Measurements from ENCODE around the gene CCDC82.
"Not testable (repeated sequence)": the region's sequence is repeated elsewhere in the genome, so short reads cannot be mapped to it uniquely, and the experiment has no call there.

The CCDC82 gene

GRCh38 chr11:96389720-96390487 is at the start of gene CCDC82, which contains the start of gene JRKL:
CCDC82 (minus strand) TSS chr11:96389912; CDS start chr11:96384747, 5,165 bp downstream.
JRKL (plus strand) TSS chr11:96390013; CDS start chr11:96390650, 637 bp downstream.
- peak; percentile 96 for DNase-seq

- DNase-seq = not testable (repeated sequence)
Measured at GRCh38 chr11:96432654-96433053, 42.9 kb upstream of the CCDC82 start.

GRCh38 chr11:96430668-96431067 is 41.0 kb upstream of the CCDC82 start:
- no peak for DNase-seq

- DNase-seq = no peak
Measured at GRCh38 chr11:96424693-96425092, 35.0 kb upstream of the CCDC82 start.

- DNase-seq = no peak
Measured at GRCh38 chr11:96413408-96413807, 23.7 kb upstream of the CCDC82 start.

GRCh38 chr11:96412761-96413381 is 23.2 kb upstream of the CCDC82 start:
- no peak for DNase-seq

GRCh38 chr11:96411412-96411811 is 21.7 kb upstream of the CCDC82 start:
- not testable (repeated sequence) for DNase-seq

- no peak for DNase-seq
Measured at GRCh38 chr11:96400697-96401096, 11.0 kb upstream of the CCDC82 start.

GRCh38 chr11:96397863-96398262 is 8.2 kb upstream of the CCDC82 start:
- peak; percentile 52 for DNase-seq

- DNase-seq = no peak
Measured at GRCh38 chr11:96396637-96397036, 6.9 kb upstream of the CCDC82 start.

- DNase-seq = no peak
Measured at GRCh38 chr11:96394773-96395172, 5.1 kb upstream of the CCDC82 start.

GRCh38 chr11:96393753-96394348 is 4.1 kb upstream of the CCDC82 start:
- peak; percentile 11 for DNase-seq

GRCh38 chr11:96391698-96392307 is 2.1 kb upstream of the CCDC82 start:
- no peak for DNase-seq

GRCh38 chr11:96390488-96390792 is 728 bp upstream of the CCDC82 start:
- no peak for DNase-seq

- DNase-seq = peak; percentile 86
Measured at GRCh38 chr11:96388891-96389719, 607 bp downstream of the CCDC82 start.

- no peak for DNase-seq
Measured at GRCh38 chr11:96385187-96385586, 4.5 kb downstream of the CCDC82 start.

GRCh38 chr11:96384156-96384555 is 5.6 kb downstream of the CCDC82 start:
- DNase-seq = no peak

GRCh38 chr11:96376796-96377195 is 12.9 kb downstream of the CCDC82 start:
- no peak for DNase-seq

- DNase-seq = no peak
Measured at GRCh38 chr11:96373826-96374225, 15.9 kb downstream of the CCDC82 start.

- no peak for DNase-seq
Measured at GRCh38 chr11:96367342-96367741, 22.4 kb downstream of the CCDC82 start.

- DNase-seq = no peak
Measured at GRCh38 chr11:96366024-96366423, 23.7 kb downstream of the CCDC82 start.

- no peak for DNase-seq
Measured at GRCh38 chr11:96365493-96365892, 24.2 kb downstream of the CCDC82 start.

GRCh38 chr11:96361778-96362177 is 27.9 kb downstream of the CCDC82 start:
- DNase-seq = no peak

All from DMS79 (cell line).